B cell (primary cell): Measurements from ENCODE around the gene RHOV.

Experiments
- CTCF ChIP-seq: fragments of 200-600 bp; IDR thresholded peaks from one replicate; pipeline ENCODE4 v1.8.0; 2022; ENCODE audit warnings: antibody characterized with exemption, mild to moderate bottlenecking
- EZH2 ChIP-seq: IDR thresholded peaks from 2 replicates; pipeline ENCODE4 v1.6.1; 2012; ENCODE audit warnings: borderline replicate concordance, low read depth, mild to moderate bottlenecking, moderate library complexity, low read length; ENCODE audit not compliant: insufficient read depth, poor library complexity, severe bottlenecking

DNA sequence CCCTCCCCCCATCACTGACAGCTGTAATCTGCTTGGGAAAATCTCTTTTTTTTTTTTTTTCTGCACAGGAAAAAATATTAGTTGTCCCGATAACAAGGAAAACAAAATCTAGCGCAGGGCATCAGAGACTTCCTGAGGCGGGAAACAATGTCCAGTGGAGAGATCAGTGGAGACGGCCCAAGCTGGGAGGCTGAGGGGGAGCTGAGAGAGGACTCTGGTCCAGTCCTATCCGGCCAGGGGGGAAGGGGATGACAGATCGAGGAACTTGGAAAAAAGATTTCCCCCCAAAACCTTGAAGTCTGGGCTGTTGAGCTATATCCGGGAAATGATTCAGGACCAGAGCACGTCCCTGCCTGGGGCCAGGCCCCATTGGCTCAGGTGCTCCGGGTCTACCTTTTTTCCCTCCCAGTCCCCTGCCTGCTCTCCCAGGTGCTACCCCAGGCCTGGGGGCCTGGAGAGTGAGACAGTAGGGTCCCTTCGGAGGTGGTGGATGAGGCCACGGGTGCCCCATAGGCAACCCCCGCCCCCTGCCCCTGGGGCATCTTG, 41.2 kb upstream of the RHOV start:
- TF ChIP-seq CTCF: no peak
- TF ChIP-seq EZH2: no peak
